ENCODE measurements around the gene VPS52.
A peak's percentile ranks its signal among the peaks of the same experiment; 100 is the strongest.
"Not testable (repeated sequence)": the region's sequence is repeated elsewhere in the genome, so short reads cannot be mapped to it uniquely, and the experiment has no call there.

Gene VPS52

DNA sequence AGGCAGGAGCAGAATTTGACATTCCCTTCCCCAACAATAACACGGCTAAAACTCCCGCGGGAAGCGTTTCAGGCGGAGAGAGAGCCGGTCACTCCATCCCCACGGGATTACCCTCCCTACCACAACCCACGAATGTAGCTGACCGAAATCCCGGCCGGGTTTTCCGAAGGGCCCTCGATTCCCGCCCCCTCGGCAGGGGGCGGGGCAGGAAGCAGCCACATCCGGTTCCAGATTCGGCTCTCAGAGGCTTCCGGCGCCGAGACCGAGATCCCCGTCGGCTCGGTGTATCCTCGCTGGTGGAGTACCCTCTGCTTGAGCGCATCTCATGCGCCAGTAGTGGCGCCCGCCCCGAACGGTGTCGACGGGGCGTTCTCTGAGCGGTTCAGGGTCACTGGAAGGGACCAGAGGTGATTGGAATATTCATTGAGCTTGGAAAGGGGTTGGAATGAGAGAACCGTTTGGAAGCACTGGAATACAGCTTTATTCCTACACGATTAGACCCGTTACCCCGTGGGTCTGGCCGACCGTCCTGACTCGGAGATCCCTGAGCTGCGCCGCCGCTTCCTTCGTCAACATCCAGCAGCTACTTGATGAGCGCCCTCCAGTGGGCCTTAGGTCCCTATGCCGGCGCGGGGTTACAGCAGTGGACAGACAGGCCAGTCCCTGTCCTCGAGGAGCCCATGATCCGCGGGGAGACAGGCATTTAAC is 27.7 kb upstream of the VPS52 start:
- peak; percentile 88 for DNase-seq

DNA sequence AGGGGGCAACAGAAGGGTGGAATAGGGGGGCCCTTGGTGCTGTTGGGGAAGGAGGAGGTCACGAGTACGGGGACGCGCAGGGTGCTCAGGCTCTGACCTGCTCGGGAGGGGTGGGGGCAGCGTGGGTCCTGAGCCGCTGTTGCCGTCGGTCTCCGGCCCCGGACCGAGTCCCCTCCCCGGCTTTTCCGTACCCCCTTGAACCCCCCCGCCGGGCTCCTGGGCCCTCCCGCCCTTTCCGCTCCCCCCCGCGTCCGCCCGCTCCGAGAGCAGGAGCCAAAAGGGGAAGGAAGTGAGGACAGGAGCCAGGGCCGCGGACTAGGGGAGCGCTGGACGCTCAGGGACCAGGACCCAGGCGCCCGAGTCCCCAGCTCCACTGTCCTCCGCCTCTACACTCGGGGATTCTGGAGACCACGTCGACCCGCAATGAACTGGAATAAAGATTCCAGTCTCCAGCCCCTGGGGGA is 27.1 kb upstream of the VPS52 start, which contains the start of gene RGL2:
Gene RGL2 (minus strand): TSS at position 170 of the 464 bp plus-strand sequence. CDS start 332 bp downstream, outside the sequence.
- peak; percentile 77 for DNase-seq

DNA sequence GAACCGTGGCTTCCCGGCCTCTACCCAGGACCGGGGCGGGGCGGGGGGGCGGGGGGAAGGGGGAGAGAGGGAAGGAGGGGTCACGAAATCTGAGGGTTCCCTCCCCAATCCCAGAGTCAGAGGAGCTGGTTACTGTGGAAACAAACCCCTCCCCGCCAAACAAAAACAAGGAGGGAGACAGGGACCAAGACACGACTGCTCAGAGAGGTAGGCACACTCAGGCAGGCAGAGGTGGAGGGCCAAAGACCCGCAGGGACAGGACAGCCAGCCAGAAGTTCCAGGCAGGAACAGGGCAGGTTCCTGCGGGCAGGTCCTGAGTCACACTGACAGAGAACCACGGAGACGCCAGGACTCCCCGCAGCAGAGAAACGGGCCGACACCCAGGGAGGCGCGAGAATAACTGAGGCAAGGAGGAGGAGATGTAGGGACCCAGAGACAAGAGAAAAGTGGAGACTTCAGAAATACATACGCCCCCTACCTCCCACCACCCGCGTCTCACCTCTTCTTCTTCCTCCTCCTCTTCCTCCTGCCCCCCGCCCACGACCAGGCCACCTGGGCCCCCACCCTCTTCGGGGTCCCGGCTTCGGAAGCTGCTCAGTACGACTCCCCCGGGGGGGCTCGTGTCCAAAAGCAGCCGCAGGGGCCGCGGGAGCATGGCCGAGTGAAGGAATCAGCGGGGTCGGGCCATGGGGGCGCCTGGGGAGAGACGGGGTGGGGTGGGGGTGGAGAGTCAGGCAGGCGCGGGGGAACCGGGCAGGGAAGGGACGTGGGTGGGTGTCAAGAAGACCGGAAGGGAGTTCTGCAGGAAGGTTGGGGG is 26.5 kb upstream of the VPS52 start:
- peak; percentile 23 for DNase-seq

DNA sequence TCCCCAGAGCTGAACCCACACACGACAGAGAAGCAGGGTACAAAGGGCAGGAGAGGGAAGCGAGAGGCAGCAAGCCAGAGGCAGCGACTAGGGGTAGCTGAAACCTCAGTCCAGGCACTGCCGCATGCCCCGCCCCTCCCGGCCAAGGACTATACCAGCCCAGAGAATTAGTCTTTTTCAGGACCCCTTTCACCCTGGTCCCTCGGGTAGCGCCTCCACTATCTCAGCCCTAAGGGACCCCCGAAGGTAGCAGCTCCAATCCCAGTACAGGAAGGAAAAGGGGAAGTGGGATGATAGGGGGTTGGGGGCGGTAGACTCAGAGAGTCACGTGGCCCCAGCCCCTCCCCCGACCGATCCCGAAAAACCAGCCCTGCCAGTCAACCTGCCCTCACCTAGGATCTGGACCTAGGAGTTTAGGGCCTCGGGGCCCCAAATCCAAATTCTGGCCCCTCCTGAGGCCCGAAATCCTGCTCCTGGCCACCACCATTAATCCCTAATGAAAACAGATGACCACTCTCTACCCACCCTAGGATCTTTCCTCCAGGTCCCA is 25.8 kb upstream of the VPS52 start:
- no peak for DNase-seq

DNA sequence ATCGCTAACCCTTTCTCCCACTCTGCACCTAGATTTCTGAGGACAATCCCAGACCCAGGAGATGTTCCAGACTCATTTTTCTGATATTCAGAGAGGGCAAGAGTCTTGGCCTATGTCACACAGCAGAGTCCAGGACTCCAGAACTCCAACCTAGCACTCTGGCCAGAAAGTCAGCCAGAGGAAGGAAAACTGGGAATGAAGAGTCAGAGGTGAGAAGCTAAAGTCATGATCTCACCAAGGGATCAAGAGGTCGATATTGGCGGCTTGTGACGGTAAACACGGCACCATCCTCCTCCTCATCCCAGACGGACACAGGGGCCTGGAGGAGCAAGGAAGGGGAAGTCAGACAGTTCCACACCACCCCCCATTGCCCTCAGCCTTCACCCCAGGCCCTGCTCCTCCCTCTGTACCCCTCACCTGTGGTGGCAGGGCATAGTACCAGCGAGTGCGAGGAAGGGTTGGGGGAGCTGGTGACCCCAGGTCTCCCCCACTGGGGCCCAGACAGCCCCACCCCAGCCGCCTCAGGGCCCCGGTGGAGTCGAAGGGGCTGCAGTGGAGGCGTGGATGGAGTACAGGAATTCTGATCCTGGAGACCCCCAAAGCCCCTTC is 25.2 kb upstream of the VPS52 start:
- no peak for DNase-seq

DNA sequence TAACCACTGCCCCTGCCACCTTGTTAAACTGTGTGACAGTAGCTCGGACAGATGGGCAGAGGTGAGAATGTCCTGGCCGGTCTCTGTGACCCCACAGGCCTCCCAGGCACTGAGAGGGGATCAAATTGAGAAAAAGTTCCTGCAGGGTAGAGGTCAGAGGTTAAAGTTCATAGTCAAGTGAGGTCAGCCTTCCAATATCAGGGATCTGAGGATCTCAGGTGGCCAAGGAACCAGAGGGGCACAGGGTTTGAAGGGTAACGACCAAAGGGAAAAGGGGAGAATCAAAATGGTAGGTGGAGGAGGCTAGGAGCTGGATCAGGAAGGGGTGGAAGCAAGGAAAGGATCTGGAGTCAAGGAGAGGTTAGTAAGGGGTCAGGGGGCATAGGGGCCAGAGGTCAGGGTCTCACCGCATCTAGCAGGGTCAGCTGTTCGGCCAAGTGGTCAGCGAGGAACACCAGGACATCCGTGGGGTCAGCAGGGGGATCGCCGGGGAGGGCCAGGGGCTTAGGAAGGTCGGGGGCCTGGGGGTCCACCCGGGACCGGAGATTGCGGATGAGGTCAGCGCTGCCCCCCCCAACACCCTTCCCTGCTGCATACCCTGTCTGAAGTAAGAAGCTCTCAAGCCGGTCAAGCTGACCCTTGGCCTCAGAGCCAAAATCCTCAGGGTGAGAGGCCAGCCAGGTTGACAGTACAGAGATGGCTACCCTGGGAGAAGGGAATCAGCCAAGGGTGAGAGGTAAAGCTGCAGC is 24.1 kb upstream of the VPS52 start:
- DNase-seq, result no peak

DNA sequence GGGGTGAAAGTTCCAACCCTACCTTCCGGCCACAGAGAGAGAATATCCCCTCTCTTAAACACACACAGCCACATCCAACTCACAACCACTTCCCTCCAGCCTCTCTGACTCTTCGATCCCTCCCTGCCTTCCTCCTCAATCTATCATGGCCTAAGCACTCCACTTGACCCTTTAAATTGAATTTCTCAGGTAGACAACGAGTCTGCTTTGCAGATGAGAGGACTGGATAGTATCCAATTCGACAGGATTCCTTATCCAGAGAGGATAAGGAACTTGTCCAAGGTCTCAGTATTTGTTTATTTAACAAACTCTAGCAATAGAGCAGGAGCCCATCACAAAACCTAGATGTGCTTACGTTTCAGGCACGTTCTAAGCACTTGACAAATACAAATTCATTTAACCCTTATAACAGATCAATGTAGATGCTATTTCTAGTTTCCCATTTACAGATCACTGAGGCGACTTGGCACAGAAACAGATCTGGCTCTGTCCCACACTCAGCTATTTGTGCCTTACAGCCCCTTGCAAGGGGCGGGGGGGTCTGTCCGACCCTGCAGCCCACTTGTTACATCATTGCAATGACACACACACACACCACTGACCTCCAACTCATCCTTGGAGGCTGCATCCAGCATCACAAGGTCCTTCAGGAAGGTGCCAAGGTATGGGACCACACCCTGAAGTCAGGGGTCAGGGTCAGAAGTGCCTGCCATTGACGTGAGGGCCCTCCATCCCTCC is 22.6 kb upstream of the VPS52 start:
- DNase-seq, result no peak

DNA sequence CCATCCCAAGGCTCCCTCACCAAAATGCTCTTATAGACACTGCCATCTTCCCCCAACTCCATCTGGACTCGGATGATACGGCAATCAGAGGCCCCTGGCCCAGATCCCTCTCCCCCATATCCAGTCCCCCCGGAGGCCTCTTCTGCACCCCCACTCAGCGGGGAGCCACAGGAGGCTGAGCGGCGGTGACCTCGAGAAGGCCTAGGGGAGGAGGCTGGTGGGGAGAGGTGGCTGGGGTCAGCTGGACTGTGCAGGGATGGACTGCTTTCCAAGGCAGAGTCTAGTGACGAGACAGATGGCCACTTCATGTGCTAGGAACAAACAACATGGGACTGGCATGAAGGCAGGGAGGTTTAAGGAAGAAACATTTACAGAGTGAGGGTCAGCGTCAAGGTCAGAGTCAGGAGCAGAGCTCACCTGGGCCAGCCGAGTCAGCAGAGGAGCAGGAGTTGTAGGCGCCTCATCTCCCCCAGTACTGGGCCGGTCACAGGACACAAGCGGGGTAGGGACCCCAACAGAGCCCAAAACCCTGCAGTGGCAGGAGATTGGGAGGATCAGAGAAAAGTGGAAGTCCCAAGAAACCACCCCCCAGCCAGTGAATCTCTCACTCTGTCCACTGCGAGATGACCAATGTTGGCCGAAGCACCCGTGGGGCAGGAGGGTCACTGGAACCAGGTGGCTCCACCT is 21.5 kb upstream of the VPS52 start:
- no peak for DNase-seq

DNA sequence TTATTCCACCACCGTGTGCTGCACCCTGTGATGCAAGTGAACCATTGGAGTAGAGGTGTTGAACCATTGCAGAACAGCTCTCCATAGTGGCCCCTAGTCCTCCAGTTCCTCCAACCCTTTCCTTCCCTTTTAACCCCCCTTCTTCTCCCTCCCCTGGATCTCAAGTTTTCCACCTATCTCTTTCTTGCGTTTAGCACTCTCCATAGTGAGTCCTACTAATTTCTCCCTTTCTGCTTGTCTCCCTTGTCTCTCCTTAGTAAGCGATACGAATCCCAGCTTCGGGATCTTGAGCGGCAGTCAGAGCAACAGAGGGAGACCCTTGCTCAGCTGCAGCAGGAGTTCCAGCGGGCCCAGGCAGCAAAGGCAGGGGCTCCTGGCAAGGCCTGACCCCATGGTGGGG is 18.8 kb upstream of the VPS52 start:
- DNase-seq, result no peak

DNA sequence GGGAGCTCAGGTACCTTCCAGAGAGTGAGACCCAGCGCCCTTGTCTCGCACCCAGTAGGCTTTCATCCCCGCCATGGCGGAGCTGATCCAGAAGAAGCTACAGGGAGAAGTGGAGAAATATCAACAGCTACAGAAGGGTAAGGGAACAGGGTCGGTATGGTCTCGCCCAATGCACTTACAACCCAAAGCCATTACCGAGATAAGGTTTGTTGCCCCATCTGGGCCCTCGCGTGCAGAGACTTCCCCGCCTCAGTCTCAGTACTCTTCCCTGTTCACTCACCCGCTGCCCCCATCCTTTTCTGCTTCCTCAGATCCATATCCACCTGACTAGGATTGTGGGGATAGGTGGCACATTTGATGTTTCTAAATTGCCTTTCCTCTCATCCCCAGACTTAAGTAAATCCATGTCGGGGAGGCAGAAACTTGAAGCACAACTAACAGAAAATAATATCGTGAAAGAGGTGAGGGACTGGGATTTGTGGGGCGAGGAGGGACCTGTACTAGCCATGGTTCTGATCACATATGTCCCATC is 18.2 kb upstream of the VPS52 start:
- DNase-seq, result no peak

DNA sequence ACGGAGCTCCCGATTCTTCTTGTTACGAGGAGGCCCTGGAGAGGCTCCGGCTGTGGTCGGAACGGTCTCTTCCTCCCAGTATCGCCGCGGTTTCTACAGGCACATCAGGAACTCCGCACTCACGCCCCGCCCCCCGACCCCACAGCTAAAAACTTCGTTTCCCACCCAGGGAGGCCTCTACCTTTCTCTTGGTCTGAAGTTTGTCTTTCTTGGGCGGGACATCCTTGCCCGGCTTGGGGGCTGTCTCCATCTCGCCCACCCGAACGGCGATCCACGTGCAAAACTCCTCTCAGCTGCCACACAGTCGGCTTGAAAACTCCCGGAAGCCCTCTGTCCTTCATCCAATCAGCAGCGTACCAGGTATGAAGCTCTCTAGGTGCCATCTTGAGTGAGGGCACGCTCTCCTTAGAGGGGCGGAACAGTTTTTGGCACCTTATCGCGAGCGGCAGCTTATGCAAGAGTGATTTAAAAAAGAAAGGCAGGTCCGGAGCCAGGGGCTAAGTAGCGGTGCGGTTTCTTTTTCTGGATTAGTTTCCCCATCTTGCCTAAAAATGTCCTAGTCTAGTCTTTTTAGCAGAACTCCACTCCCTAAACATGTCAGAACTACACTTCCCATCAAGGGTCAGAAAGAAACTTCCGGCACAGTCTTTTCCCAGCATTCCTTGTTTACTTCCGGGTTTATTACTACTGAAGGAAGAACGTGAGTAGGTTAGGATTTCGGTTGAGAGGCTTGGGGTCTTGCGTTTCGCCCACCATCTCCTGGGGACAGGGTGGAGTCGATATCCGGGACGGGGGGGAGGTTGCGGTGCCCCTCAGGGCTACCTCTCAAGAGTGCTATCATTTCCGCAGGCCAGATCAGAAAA is 17.5 kb upstream of the VPS52 start, which contains the start of the genes PFDN6 and WDR46:
Gene PFDN6 (plus strand): TSS at position 681 of the 863 bp plus-strand sequence. CDS start 256 bp downstream, outside the sequence.
Gene WDR46 (minus strand): TSS at position 319 of the 863 bp plus-strand sequence. CDS start 69 bp downstream, at position 250.
- DNase-seq, result peak; percentile 75

DNA sequence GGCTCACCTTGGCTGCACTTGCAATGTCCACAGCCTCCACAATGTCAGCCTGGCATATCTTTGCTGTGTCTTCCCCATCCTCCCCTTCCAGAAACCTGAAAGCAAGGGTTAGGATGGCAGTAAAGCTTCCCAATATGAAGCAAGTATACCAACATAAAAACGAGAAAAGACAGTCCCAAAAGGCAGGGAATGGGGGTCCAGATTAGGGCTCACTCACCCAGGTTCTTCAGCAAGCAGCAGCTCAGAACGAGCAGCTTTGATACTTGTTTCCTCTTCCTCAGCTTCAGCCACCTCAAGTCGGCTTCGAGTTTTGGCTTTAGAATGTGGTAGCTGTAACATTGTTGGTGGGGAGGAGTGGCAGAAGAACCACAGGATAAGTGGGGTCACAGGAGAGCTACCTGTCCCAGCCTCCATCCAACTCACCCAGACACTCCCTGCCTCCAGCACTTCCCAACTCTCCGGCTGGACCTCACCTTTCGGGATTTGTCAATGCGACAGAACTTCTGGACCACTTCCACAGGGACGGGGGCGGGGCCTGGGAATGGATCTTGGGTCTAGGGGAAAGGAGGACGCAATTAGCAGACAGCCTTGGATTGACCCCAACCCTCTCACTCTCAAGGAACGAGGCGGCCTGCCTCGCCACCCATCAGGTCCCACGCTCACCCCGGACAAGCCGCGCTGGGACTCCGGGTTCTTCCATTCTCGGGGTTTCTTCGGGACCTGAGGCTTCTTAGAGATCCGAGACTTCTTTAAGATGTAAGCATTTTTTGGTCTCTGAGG is 16.7 kb upstream of the VPS52 start:
- no peak for DNase-seq

DNA sequence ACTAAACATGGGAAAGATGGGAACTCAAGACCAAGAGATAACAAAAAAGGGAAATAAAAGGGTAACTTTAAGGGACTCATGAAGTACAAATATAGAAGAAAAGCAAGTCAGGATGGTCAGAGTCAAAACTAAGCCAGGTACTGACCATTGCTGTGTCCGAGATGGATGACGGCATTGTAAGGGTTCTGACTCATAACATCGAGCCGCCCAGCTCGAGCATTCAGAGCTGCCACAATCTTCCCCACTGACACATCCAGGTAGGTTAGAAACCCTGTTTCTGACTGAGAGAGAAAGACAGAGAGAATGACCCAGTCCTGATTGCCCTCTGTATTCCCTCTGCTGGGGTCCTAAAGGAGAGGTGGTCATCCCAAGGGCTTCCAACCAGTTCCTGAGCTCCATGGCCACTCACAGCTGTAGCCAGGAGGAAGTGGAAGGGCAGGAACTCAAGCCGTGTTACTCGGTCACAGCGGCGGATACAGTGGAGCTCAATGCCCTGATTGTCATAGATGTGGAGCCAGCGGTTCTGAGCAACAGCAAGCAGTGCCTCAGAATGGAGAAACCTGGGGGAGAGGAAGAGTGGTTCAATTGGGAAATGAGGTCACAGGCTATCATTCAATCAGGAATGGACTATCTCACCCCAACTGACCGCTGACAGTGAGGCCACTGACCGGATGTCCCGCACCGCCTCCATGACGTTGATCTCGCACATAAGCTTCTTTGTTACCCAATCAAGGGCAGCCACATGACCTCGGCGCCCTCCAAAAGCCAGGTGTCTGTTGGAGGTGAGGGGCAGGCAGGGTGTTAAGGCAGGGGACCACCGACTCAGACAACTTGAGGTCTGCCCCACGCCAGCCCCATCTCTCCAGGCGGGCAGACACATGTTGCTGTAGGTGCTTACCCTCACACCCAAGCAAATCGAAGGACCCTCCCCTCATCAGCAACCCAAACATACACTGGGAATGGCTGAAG is 15.6 kb upstream of the VPS52 start:
- DNase-seq, result no peak

DNA sequence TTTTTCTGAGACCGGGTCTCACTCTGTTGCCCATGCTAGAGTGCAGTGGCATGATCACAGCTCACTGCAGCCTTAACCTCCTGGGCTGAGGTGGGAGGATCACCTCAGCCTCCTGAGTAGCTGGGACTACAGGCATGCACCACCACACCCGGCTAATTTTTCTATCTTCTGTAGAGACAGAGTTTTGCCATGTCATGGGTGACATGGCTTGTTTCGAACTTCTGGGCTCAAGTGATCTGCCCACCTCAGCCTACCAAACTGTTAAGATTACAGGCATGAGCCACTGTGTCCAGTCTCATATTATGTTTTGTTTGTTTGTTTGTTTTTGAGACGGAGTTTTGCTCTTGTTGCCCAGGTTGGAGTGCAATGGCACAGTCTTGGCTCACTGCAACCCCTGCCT is 13.5 kb upstream of the VPS52 start:
- not testable (repeated sequence) for DNase-seq

DNA sequence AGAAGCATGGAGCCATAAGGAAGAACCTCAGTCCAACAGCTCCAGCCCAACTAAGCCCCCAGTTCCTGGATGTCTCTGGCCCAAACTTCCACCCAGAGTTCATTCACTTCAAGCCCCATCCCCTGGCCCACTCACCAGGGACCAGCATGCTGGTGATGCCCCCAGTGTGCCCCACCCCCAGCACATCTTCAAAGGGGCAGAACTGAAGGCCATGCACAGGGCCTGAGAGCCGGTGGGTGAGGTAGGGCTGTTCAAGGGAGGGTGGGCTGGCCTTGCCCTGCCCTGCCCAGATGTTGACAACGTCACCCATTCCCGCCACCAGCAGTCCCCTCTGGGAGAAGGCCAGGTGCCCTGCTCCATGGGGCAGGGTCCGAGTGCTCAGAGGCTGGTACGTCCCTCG is 8.9 kb upstream of the VPS52 start:
- no peak for DNase-seq

DNA sequence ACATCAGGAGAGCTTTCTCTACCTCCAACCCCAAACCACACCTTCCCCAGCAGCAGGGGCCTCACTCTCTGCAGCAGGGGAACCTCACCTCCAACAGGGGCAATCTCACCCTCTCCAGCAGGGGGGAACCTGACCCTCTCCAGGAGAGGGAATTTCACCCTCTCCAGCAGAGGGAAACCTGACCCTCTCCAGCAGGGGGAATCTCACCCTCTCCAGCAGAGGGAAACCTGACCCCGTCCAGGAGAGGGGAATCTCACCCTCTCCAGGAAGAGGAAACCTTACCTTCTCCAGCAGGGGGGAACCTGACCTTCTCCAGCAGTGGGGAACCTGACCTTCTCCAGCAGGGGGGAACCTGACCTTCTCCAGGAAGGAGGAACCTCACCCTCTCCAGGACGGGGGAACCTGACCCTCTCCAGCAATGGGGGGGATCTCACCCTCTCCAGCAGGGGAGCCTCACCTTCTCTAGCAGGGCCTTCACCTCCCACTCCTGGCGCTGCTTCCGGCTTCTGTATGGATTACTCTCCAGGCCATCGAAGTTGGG is 8.4 kb upstream of the VPS52 start:
- DNase-seq, result peak; percentile 16

DNA sequence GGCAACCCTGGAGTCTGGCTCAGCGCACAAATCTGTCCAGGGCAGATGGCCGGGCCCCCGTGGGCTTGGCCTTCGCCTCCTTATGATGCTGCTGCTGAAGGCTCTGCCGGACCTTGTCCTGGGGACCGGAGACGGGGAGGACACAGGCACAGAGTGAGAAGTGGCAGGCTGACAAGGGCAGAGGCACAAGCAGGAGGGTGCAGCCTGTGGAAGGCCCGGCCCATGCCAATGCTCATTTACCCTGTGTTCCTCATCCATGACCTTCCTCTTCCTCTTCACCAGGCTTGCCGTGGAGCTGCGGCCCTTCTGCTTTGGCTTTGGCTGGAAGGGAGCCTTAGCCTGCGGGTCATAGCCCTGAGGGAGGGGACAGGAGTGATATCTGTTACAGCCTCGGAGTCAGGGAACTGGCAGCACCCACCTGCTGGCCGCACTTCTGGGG is 7.6 kb upstream of the VPS52 start:
- no peak for DNase-seq

Data from GDM1 (cell line).